ENCODE measurements around the gene UMODL1.

GRCh38 chr21:42091899-42092508 is 20.9 kb downstream of the UMODL1 start:
- no peak for TF ChIP-seq CTCF (IDR thresholded peaks at IDR 0.05)
- TF ChIP-seq SIN3A (IDR thresholded peaks at IDR 0.05; ENCODE audit: borderline replicate concordance, insufficient read depth, low read depth, low read length), result no peak
- TF ChIP-seq REST (IDR thresholded peaks at IDR 0.05; ENCODE audit: insufficient read depth in 1 of 2, low read depth in 2 of 2, low read length in 1 of 2), result no peak
